Measurements from ENCODE around the gene TLX2. TPM values are rescaled to one million over a fixed set of nuclear protein-coding genes. Genes with fewer than 3 reads are reported as not detected.
A peak's percentile ranks its signal among the peaks of the same experiment; 100 is the strongest.

The TLX2 gene
- total RNA-seq, 3 donors from 2014 or later (not counting 1 experiment from before 2014, with no cell fraction given): 0.23 to 0.45 TPM; not detected in 1

GRCh38 chr2:74507926-74508520 is 6.2 kb upstream of the TLX2 start:
- no peaks in the 10 kb centered on the region for H3K9me3 Mint-ChIP-seq
- Histone ChIP-seq H3K36me3 (ENCODE audit: control insufficient read depth, insufficient read depth, low read length) (peaks cover 7% of the 10 kb centered on the region), H3K9me3 (ENCODE audit: control insufficient read depth, insufficient read depth, low read length) (no peaks in the 10 kb centered on the region), H3K4me1 (ENCODE audit: control insufficient read depth, insufficient read depth, low read length) (peaks cover 39% of the 10 kb centered on the region), H3K4me3 (ENCODE audit: low read length) (peak overlapping the region; percentile 86), H3K27me3 (ENCODE audit: control insufficient read depth, insufficient read depth, low read length) (peaks cover 18% of the 10 kb centered on the region), H3K27ac (ENCODE audit: low read length) (peak overlapping the region; percentile 97)
- ATAC-seq: peak in 1 of 3 donors; percentile 4
- intact Hi-C loops (cut with micrococcal nuclease): loop anchor here (1.0 kb wide), 3 partner anchors 21 to 50 kb away; partner anchors contain the start of genes AUP1, HTRA2, TTC31 and WBP1
- no peak for TF ChIP-seq CTCF (IDR thresholded peaks at IDR 0.05)
- no peaks in the 10 kb centered on the region for H3K36me3 Mint-ChIP-seq
- H3K4me3 Mint-ChIP-seq: peak overlapping the region; percentile 100
- WGBS (ENCODE audit: insufficient coverage): 18% methylated on average over 35 of the region's 38 CpGs
- H3K27me3 Mint-ChIP-seq (ENCODE audit: low read depth in 2 of 2): peaks cover 25 to 35% of the 10 kb centered on the region in 2 donors
- H3K4me1 Mint-ChIP-seq: peaks cover 38 to 52% of the 10 kb centered on the region in 2 donors
- peak in 1 of 2 donors; percentile 47 for DNase-seq
- H3K27ac Mint-ChIP-seq: peak overlapping the region; percentile 100

- Histone ChIP-seq H3K27ac (ENCODE audit: low read length) (no peak overlapping the region), H3K4me1 (ENCODE audit: control insufficient read depth, insufficient read depth, low read length) (peaks cover 44% of the 10 kb centered on the region), H3K9me3 (ENCODE audit: control insufficient read depth, insufficient read depth, low read length) (no peaks in the 10 kb centered on the region), H3K27me3 (ENCODE audit: control insufficient read depth, insufficient read depth, low read length) (peaks cover 39% of the 10 kb centered on the region), H3K4me3 (ENCODE audit: low read length) (no peak overlapping the region), H3K36me3 (ENCODE audit: control insufficient read depth, insufficient read depth, low read length) (peaks cover 7% of the 10 kb centered on the region)
- Mint-ChIP-seq H3K9me3 (no peaks in the 10 kb centered on the region), H3K36me3 (no peaks in the 10 kb centered on the region), H3K27ac (no peak overlapping the region), H3K4me1 (peaks cover 28 to 33% of the 10 kb centered on the region in 2 donors), H3K4me3 (no peak overlapping the region), H3K27me3 (ENCODE audit: low read depth in 2 of 2) (peaks cover 29 to 45% of the 10 kb centered on the region in 2 donors)
- ATAC-seq (no peak), DNase-seq (no peak)
- WGBS (ENCODE audit: insufficient coverage): 85% methylated on average over 4 of the region's 4 CpGs
- no peak for TF ChIP-seq CTCF (IDR thresholded peaks at IDR 0.05)
- intact Hi-C loops (cut with micrococcal nuclease): no loop called here
These were observed 4.0 kb upstream of the TLX2 start for GRCh38 chr2:74510272-74510671.

- peaks cover 43% of the 10 kb centered on the region for H3K4me1 ChIP-seq (ENCODE audit: control insufficient read depth, insufficient read depth, low read length)
- intact Hi-C loops (cut with micrococcal nuclease): no loop called here
- no peak overlapping the region for H3K4me3 ChIP-seq (ENCODE audit: low read length)
- Mint-ChIP-seq H3K9me3 (no peaks in the 10 kb centered on the region), H3K27ac (no peak overlapping the region), H3K36me3 (no peaks in the 10 kb centered on the region), H3K4me3 (no peak overlapping the region), H3K4me1 (peaks cover 30 to 34% of the 10 kb centered on the region in 2 donors), H3K27me3 (ENCODE audit: low read depth in 2 of 2) (peaks cover 35 to 55% of the 10 kb centered on the region in 2 donors)
- peaks cover 46% of the 10 kb centered on the region for H3K27me3 ChIP-seq (ENCODE audit: control insufficient read depth, insufficient read depth, low read length)
- no peaks in the 10 kb centered on the region for H3K36me3 ChIP-seq (ENCODE audit: control insufficient read depth, insufficient read depth, low read length)
- H3K27ac ChIP-seq (ENCODE audit: low read length): no peak overlapping the region
- DNase-seq: no peak
- WGBS (ENCODE audit: insufficient coverage): 38% methylated on average over 11 of the region's 11 CpGs
- H3K9me3 ChIP-seq (ENCODE audit: control insufficient read depth, insufficient read depth, low read length): no peaks in the 10 kb centered on the region
- no peak for TF ChIP-seq CTCF (IDR thresholded peaks at IDR 0.05)
- no peak for ATAC-seq
These were observed 2.9 kb upstream of the TLX2 start for GRCh38 chr2:74511104-74511989.
